ENCODE data around the gene NFATC4. TPM values are rescaled to one million over a fixed set of nuclear protein-coding genes. Genes with fewer than 3 reads are reported as not detected.

NFATC4 gene
- total RNA-seq, 1 experiment from 2014 or later = 60.7 TPM

DNA sequence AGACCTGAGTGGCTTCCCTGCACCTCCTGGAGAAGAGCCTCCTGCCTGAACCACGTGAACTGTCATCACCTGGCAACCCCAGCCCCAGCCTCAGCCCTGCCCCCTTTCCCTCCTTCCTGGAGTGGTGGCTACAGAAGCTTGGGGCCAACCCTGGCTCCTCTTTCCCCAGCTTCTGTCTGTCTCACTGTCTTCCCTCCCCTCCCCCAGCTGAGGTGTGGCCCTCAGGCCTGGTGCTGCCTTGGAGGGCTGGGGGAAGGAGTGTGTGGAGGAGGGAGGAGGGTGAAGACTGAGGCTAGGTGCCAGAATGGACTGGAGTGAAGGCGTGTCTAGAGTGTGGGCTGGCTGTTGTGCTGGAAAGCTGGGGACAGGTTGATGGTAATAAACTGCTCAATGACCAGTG, 9.7 kb downstream of the NFATC4 start:
- Mint-ChIP-seq H3K27ac (no peak overlapping the region; the same call in 1 of the 2 replicates), H3K27me3 (ENCODE audit: low read depth) (no peaks in the 10 kb centered on the region), H3K4me1 (peaks cover 42% of the 10 kb centered on the region), H3K9me3 (no peaks in the 10 kb centered on the region), H3K4me3 (no peak overlapping the region), H3K36me3 (peaks cover 4% of the 10 kb centered on the region; the same call in 1 of the 2 replicates)
- TF ChIP-seq, protein P1, sequence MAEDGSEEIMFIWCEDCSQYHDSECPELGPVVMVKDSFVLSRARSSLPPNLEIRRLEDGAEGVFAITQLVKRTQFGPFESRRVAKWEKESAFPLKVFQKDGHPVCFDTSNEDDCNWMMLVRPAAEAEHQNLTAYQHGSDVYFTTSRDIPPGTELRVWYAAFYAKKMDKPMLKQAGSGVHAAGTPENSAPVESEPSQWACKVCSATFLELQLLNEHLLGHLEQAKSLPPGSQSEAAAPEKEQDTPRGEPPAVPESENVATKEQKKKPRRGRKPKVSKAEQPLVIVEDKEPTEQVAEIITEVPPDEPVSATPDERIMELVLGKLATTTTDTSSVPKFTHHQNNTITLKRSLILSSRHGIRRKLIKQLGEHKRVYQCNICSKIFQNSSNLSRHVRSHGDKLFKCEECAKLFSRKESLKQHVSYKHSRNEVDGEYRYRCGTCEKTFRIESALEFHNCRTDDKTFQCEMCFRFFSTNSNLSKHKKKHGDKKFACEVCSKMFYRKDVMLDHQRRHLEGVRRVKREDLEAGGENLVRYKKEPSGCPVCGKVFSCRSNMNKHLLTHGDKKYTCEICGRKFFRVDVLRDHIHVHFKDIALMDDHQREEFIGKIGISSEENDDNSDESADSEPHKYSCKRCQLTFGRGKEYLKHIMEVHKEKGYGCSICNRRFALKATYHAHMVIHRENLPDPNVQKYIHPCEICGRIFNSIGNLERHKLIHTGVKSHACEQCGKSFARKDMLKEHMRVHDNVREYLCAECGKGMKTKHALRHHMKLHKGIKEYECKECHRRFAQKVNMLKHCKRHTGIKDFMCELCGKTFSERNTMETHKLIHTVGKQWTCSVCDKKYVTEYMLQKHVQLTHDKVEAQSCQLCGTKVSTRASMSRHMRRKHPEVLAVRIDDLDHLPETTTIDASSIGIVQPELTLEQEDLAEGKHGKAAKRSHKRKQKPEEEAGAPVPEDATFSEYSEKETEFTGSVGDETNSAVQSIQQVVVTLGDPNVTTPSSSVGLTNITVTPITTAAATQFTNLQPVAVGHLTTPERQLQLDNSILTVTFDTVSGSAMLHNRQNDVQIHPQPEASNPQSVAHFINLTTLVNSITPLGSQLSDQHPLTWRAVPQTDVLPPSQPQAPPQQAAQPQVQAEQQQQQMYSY (CRISPR knock-in tag; IDR thresholded peaks at IDR 0.05) = peak; percentile 31; the same call in 1 of the 2 replicates
- TF ChIP-seq ZNF317 (CRISPR knock-in tag; IDR thresholded peaks at IDR 0.05; ENCODE audit: borderline replicate concordance, low read depth) (no peak), MYBL2 (CRISPR knock-in tag; IDR thresholded peaks at IDR 0.05) (no peak), MAX (CRISPR knock-in tag; IDR thresholded peaks at IDR 0.05) (no peak)
- ATAC-seq = peak; percentile 7; the same call in 1 of the 2 replicates
- ChIA-PET CTCF (interaction anchor here (0.8 to 6.8 kb wide), 10 partner anchors 9 to 59 kb away, joined by 3 to 55 read pairs (median 4); partner anchors contain the start of genes CBLN3 and KHNYN), POLR2A (interaction anchor here (1.1 to 1.6 kb wide), 2 partner anchors 9 to 54 kb away, joined by 3 to 4 read pairs; no protein-coding TSS in a partner anchor)
- DNase-seq (ENCODE audit: low spot score) = peak; percentile 29

- Mint-ChIP-seq H3K4me3 (no peak overlapping the region), H3K9me3 (no peaks in the 10 kb centered on the region), H3K4me1 (peaks cover 42% of the 10 kb centered on the region), H3K36me3 (peaks cover 3% of the 10 kb centered on the region; the same call in 1 of the 2 replicates), H3K27me3 (ENCODE audit: low read depth) (no peaks in the 10 kb centered on the region), H3K27ac (no peak overlapping the region)
- ChIA-PET CTCF (interaction anchor here (1.0 to 6.8 kb wide), 5 partner anchors 17 to 70 kb away, joined by 3 to 55 read pairs (median 6); partner anchors contain the start of genes CBLN3 and KHNYN), POLR2A (no interaction called here)
- TF ChIP-seq E2F1 (CRISPR knock-in tag; IDR thresholded peaks at IDR 0.05) (no peak), ZNF423 (CRISPR knock-in tag; IDR thresholded peaks at IDR 0.05) (no peak), IRF2 (CRISPR knock-in tag; IDR thresholded peaks at IDR 0.05; ENCODE audit: borderline replicate concordance, low read depth) (no peak), ZNF396 (CRISPR knock-in tag; IDR thresholded peaks at IDR 0.05; ENCODE audit: borderline replicate concordance) (no peak), ATF1 (CRISPR knock-in tag; IDR thresholded peaks at IDR 0.05) (no peak), CREB1 (CRISPR knock-in tag; IDR thresholded peaks at IDR 0.05) (no peak), EMX1 (CRISPR knock-in tag; IDR thresholded peaks at IDR 0.05) (no peak), ZNF671 (CRISPR knock-in tag; IDR thresholded peaks at IDR 0.05) (no peak), NR2C2 (CRISPR knock-in tag; IDR thresholded peaks at IDR 0.05) (no peak), ZSCAN18 (CRISPR knock-in tag; IDR thresholded peaks at IDR 0.05) (no peak), SMAD3 (CRISPR knock-in tag; IDR thresholded peaks at IDR 0.05; ENCODE audit: borderline replicate concordance) (no peak)
- TF ChIP-seq, protein P2, sequence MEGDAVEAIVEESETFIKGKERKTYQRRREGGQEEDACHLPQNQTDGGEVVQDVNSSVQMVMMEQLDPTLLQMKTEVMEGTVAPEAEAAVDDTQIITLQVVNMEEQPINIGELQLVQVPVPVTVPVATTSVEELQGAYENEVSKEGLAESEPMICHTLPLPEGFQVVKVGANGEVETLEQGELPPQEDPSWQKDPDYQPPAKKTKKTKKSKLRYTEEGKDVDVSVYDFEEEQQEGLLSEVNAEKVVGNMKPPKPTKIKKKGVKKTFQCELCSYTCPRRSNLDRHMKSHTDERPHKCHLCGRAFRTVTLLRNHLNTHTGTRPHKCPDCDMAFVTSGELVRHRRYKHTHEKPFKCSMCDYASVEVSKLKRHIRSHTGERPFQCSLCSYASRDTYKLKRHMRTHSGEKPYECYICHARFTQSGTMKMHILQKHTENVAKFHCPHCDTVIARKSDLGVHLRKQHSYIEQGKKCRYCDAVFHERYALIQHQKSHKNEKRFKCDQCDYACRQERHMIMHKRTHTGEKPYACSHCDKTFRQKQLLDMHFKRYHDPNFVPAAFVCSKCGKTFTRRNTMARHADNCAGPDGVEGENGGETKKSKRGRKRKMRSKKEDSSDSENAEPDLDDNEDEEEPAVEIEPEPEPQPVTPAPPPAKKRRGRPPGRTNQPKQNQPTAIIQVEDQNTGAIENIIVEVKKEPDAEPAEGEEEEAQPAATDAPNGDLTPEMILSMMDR (IDR thresholded peaks at IDR 0.05) = no peak
- TF ChIP-seq, protein P3, sequence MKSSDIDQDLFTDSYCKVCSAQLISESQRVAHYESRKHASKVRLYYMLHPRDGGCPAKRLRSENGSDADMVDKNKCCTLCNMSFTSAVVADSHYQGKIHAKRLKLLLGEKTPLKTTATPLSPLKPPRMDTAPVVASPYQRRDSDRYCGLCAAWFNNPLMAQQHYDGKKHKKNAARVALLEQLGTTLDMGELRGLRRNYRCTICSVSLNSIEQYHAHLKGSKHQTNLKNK (CRISPR knock-in tag; IDR thresholded peaks at IDR 0.05) = no peak
- TF ChIP-seq, protein P4, sequence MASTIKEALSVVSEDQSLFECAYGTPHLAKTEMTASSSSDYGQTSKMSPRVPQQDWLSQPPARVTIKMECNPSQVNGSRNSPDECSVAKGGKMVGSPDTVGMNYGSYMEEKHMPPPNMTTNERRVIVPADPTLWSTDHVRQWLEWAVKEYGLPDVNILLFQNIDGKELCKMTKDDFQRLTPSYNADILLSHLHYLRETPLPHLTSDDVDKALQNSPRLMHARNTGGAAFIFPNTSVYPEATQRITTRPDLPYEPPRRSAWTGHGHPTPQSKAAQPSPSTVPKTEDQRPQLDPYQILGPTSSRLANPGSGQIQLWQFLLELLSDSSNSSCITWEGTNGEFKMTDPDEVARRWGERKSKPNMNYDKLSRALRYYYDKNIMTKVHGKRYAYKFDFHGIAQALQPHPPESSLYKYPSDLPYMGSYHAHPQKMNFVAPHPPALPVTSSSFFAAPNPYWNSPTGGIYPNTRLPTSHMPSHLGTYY (CRISPR knock-in tag; IDR thresholded peaks at IDR 0.05) = no peak
- ATAC-seq = no peak
- DNase-seq (ENCODE audit: low spot score) = no peak
Measured at GRCh38 chr14:24378327-24378726, 10.3 kb downstream of the NFATC4 start.
